GM13977 (cell line): Measurements from ENCODE around the gene COP1.
"Not testable (repeated sequence)": the region's sequence is repeated elsewhere in the genome, so short reads cannot be mapped to it uniquely, and the experiment has no call there.

ENCODE experiments used
- DNase-seq: peaks from one replicate; pipeline ENCODE4 v3.0.0; 2012; ENCODE audit warnings: low spot score
- CTCF ChIP-seq: IDR thresholded peaks from 2 replicates; pipeline ENCODE4 v1.5.1; 2012; ENCODE audit warnings: mild to moderate bottlenecking, control low read depth; ENCODE audit not compliant: insufficient read depth; ENCODE audit errors: extremely low read depth, missing control alignments
- in situ Hi-C: fragments of 300-500 bp; cut with MboI; formaldehyde crosslinking; loops from one replicate; pipeline ENCODE4 v1.12.0; 2022; ENCODE audit warnings: low sequenced_read_pairs, low pct_unique_long_range_greater_than_20kb, mixed read lengths, inconsistent platforms; ENCODE audit not compliant: unreplicated experiment

COP1 gene

GRCh38 chr1:176022574-176022973, 184.5 kb downstream of the COP1 start:
- no peak for DNase-seq
- TF ChIP-seq CTCF, result no peak
- in situ Hi-C loops, result no loop called here

GRCh38 chr1:176017722-176018121, 189.4 kb downstream of the COP1 start:
- in situ Hi-C loops, result no loop called here
- DNase-seq, result no peak
- TF ChIP-seq CTCF, result no peak

GRCh38 chr1:176009951-176010350, 197.1 kb downstream of the COP1 start:
- no peak for DNase-seq
- TF ChIP-seq CTCF, result no peak
- in situ Hi-C loops, result no loop called here

- in situ Hi-C loops, DNase-seq: not testable (repeated sequence)
Observed at GRCh38 chr1:176007756-176008389, 199.2 kb downstream of the COP1 start.

- in situ Hi-C loops, DNase-seq: not testable (repeated sequence)
Observed at GRCh38 chr1:175994660-175995059, 212.4 kb downstream of the COP1 start.

GRCh38 chr1:175992825-175993224, 214.3 kb downstream of the COP1 start:
- DNase-seq, in situ Hi-C loops: not testable (repeated sequence)

- in situ Hi-C loops, DNase-seq: not testable (repeated sequence)
Observed at GRCh38 chr1:175992202-175992601, 214.9 kb downstream of the COP1 start.

GRCh38 chr1:175984813-175985212, 222.3 kb downstream of the COP1 start:
- in situ Hi-C loops, result no loop called here
- DNase-seq, result no peak
- no peak for TF ChIP-seq CTCF

- DNase-seq, result no peak
- TF ChIP-seq CTCF, result no peak
- in situ Hi-C loops, result no loop called here
Observed at GRCh38 chr1:175984057-175984812, 222.9 kb downstream of the COP1 start.

GRCh38 chr1:175983363-175983762, 223.7 kb downstream of the COP1 start:
- in situ Hi-C loops, DNase-seq: not testable (repeated sequence)
